ENCODE data around the gene TIMM10B.

Gene TIMM10B

GRCh38 chr11:6483015-6483414 is 1.7 kb downstream of the TIMM10B start:
- no peak overlapping the region for H4K8ac ChIP-seq (ENCODE audit: low read length)
- no peak overlapping the region for H2AFZ ChIP-seq (ENCODE audit: low read depth, low read length)
- peak overlapping the region; percentile 96 for H3K9ac ChIP-seq (ENCODE audit: low read length)
- H3K14ac ChIP-seq (ENCODE audit: low read length in 2 of 2): no peak overlapping the region
- WGBS: 97% methylated on average over 6 of the region's 6 CpGs
- H3K79me1 ChIP-seq (replicated peaks; ENCODE audit: low read length, poor library complexity, severe bottlenecking): peaks cover 36% of the 10 kb centered on the region
- H2BK120ac ChIP-seq (ENCODE audit: low read depth, low read length): no peak overlapping the region
- H2BK12ac ChIP-seq (ENCODE audit: low read length in 2 of 2): no peak overlapping the region
- no peak overlapping the region for H3K4ac ChIP-seq (ENCODE audit: low read depth in 1 of 2, low read length in 2 of 2)
- no peak overlapping the region for H3K23ac ChIP-seq (ENCODE audit: low read length in 2 of 2)
- peaks cover 13% of the 10 kb centered on the region for H3K4me1 ChIP-seq (ENCODE audit: control insufficient read depth, insufficient read depth, low read depth, low read length)
- no peaks in the 10 kb centered on the region for H3K9me3 ChIP-seq (ENCODE audit: control insufficient read depth, low read length)
- H3K4me2 ChIP-seq (ENCODE audit: low read length, poor library complexity, severe bottlenecking): no peak overlapping the region
- H4K91ac ChIP-seq (ENCODE audit: low read length): no peak overlapping the region
- no peak overlapping the region for H3K27ac ChIP-seq (ENCODE audit: low read length, poor library complexity, severe bottlenecking)
- no peak overlapping the region for H2BK15ac ChIP-seq (ENCODE audit: low read depth, poor library complexity, severe bottlenecking)
- H3K27me3 ChIP-seq (ENCODE audit: control insufficient read depth in 1 of 2, insufficient read depth in 1 of 2, low read length in 2 of 2): no peaks in the 10 kb centered on the region
- H3K36me3 ChIP-seq (ENCODE audit: control insufficient read depth in 1 of 2, insufficient read depth in 2 of 2, low read depth in 1 of 2, low read length in 2 of 2): peaks cover 22 to 79% of the 10 kb centered on the region in 2 experiments
- H3K4me3 ChIP-seq (ENCODE audit: insufficient read depth in 1 of 2, low read depth in 1 of 2, low read length in 2 of 2): peak overlapping the region in 1 of 2 experiments; percentile 96
- no peak for DNase-seq
- no peak overlapping the region for H2BK5ac ChIP-seq (ENCODE audit: low read depth, low read length, poor library complexity, severe bottlenecking)
- no peak overlapping the region for H3K18ac ChIP-seq (ENCODE audit: low read depth in 1 of 2, low read length in 2 of 2)
- no peak overlapping the region for H2AK5ac ChIP-seq (ENCODE audit: low read length, severe bottlenecking)

GRCh38 chr11:6485661-6486060 is 4.4 kb downstream of the TIMM10B start:
- DNase-seq: no peak
- Histone ChIP-seq H3K14ac (ENCODE audit: low read length in 2 of 2) (no peak overlapping the region), H2AK5ac (ENCODE audit: low read length, severe bottlenecking) (no peak overlapping the region), H3K4me3 (ENCODE audit: insufficient read depth in 1 of 2, low read depth in 1 of 2, low read length in 2 of 2) (no peak overlapping the region), H3K4me1 (ENCODE audit: control insufficient read depth, insufficient read depth, low read depth, low read length) (peaks cover 5% of the 10 kb centered on the region), H2BK12ac (ENCODE audit: low read length in 2 of 2) (no peak overlapping the region), H3K27me3 (ENCODE audit: control insufficient read depth in 1 of 2, insufficient read depth in 1 of 2, low read length in 2 of 2) (no peaks in the 10 kb centered on the region), H2BK15ac (ENCODE audit: low read depth, poor library complexity, severe bottlenecking) (no peak overlapping the region), H3K18ac (ENCODE audit: low read depth in 1 of 2, low read length in 2 of 2) (no peak overlapping the region), H2BK5ac (ENCODE audit: low read depth, low read length, poor library complexity, severe bottlenecking) (no peak overlapping the region), H3K9me3 (ENCODE audit: control insufficient read depth, low read length) (no peaks in the 10 kb centered on the region), H3K9ac (ENCODE audit: low read length) (no peak overlapping the region), H3K79me1 (replicated peaks; ENCODE audit: low read length, poor library complexity, severe bottlenecking) (peaks cover 27% of the 10 kb centered on the region), H2BK120ac (ENCODE audit: low read depth, low read length) (no peak overlapping the region), H3K4ac (ENCODE audit: low read depth in 1 of 2, low read length in 2 of 2) (no peak overlapping the region), H3K27ac (ENCODE audit: low read length, poor library complexity, severe bottlenecking) (no peak overlapping the region), H3K23ac (ENCODE audit: low read length in 2 of 2) (no peak overlapping the region), H3K4me2 (ENCODE audit: low read length, poor library complexity, severe bottlenecking) (no peak overlapping the region), H2AFZ (ENCODE audit: low read depth, low read length) (no peak overlapping the region), H4K8ac (ENCODE audit: low read length) (no peak overlapping the region), H3K36me3 (ENCODE audit: control insufficient read depth in 1 of 2, insufficient read depth in 2 of 2, low read depth in 1 of 2, low read length in 2 of 2) (peaks cover 4 to 83% of the 10 kb centered on the region in 2 experiments), H4K91ac (ENCODE audit: low read length) (no peak overlapping the region)
- WGBS: 81% methylated on average over 3 of the region's 3 CpGs

- Histone ChIP-seq H4K8ac (ENCODE audit: low read length) (no peak overlapping the region), H3K4ac (ENCODE audit: low read depth in 1 of 2, low read length in 2 of 2) (no peak overlapping the region), H3K9ac (ENCODE audit: low read length) (no peak overlapping the region), H2BK120ac (ENCODE audit: low read depth, low read length) (no peak overlapping the region), H2BK5ac (ENCODE audit: low read depth, low read length, poor library complexity, severe bottlenecking) (no peak overlapping the region), H3K27me3 (ENCODE audit: control insufficient read depth in 1 of 2, insufficient read depth in 1 of 2, low read length in 2 of 2) (no peaks in the 10 kb centered on the region), H3K18ac (ENCODE audit: low read depth in 1 of 2, low read length in 2 of 2) (no peak overlapping the region), H2BK15ac (ENCODE audit: low read depth, poor library complexity, severe bottlenecking) (no peak overlapping the region), H2BK12ac (ENCODE audit: low read length in 2 of 2) (no peak overlapping the region), H3K4me2 (ENCODE audit: low read length, poor library complexity, severe bottlenecking) (no peak overlapping the region), H3K36me3 (ENCODE audit: control insufficient read depth in 1 of 2, insufficient read depth in 2 of 2, low read depth in 1 of 2, low read length in 2 of 2) (peaks cover 4 to 88% of the 10 kb centered on the region in 2 experiments), H2AFZ (ENCODE audit: low read depth, low read length) (no peak overlapping the region), H3K9me3 (ENCODE audit: control insufficient read depth, low read length) (no peaks in the 10 kb centered on the region), H4K91ac (ENCODE audit: low read length) (no peak overlapping the region), H3K27ac (ENCODE audit: low read length, poor library complexity, severe bottlenecking) (no peak overlapping the region), H3K23ac (ENCODE audit: low read length in 2 of 2) (no peak overlapping the region), H3K79me1 (replicated peaks; ENCODE audit: low read length, poor library complexity, severe bottlenecking) (peaks cover 28% of the 10 kb centered on the region), H3K4me3 (ENCODE audit: insufficient read depth in 1 of 2, low read depth in 1 of 2, low read length in 2 of 2) (no peak overlapping the region), H3K14ac (ENCODE audit: low read length in 2 of 2) (no peak overlapping the region), H2AK5ac (ENCODE audit: low read length, severe bottlenecking) (no peak overlapping the region), H3K4me1 (ENCODE audit: control insufficient read depth, insufficient read depth, low read depth, low read length) (peaks cover 5% of the 10 kb centered on the region)
- WGBS: 68% methylated on average over 3 of the region's 3 CpGs
- DNase-seq: no peak
Measured at GRCh38 chr11:6486256-6486655, 5.0 kb downstream of the TIMM10B start.

- no peak overlapping the region for H3K4me3 ChIP-seq (ENCODE audit: insufficient read depth in 1 of 2, low read depth in 1 of 2, low read length in 2 of 2)
- H3K14ac ChIP-seq (ENCODE audit: low read length in 2 of 2): no peak overlapping the region
- H3K18ac ChIP-seq (ENCODE audit: low read depth in 1 of 2, low read length in 2 of 2): no peak overlapping the region
- no peak overlapping the region for H3K27ac ChIP-seq (ENCODE audit: low read length, poor library complexity, severe bottlenecking)
- H3K79me1 ChIP-seq (replicated peaks; ENCODE audit: low read length, poor library complexity, severe bottlenecking): peaks cover 28% of the 10 kb centered on the region
- WGBS: no CpG with 5 or more reads among the region's 1 CpG
- no peak overlapping the region for H2BK120ac ChIP-seq (ENCODE audit: low read depth, low read length)
- no peak overlapping the region for H3K23ac ChIP-seq (ENCODE audit: low read length in 2 of 2)
- H3K4me2 ChIP-seq (ENCODE audit: low read length, poor library complexity, severe bottlenecking): no peak overlapping the region
- no peak overlapping the region for H2AK5ac ChIP-seq (ENCODE audit: low read length, severe bottlenecking)
- peaks cover 2 to 93% of the 10 kb centered on the region in 2 experiments for H3K36me3 ChIP-seq (ENCODE audit: control insufficient read depth in 1 of 2, insufficient read depth in 2 of 2, low read depth in 1 of 2, low read length in 2 of 2)
- H3K27me3 ChIP-seq (ENCODE audit: control insufficient read depth in 1 of 2, insufficient read depth in 1 of 2, low read length in 2 of 2): no peaks in the 10 kb centered on the region
- H2BK5ac ChIP-seq (ENCODE audit: low read depth, low read length, poor library complexity, severe bottlenecking): no peak overlapping the region
- no peak overlapping the region for H2BK12ac ChIP-seq (ENCODE audit: low read length in 2 of 2)
- H3K9ac ChIP-seq (ENCODE audit: low read length): no peak overlapping the region
- no peaks in the 10 kb centered on the region for H3K9me3 ChIP-seq (ENCODE audit: control insufficient read depth, low read length)
- no peak for DNase-seq
- H3K4ac ChIP-seq (ENCODE audit: low read depth in 1 of 2, low read length in 2 of 2): no peak overlapping the region
- H3K4me1 ChIP-seq (ENCODE audit: control insufficient read depth, insufficient read depth, low read depth, low read length): peaks cover 2% of the 10 kb centered on the region
- no peak overlapping the region for H2BK15ac ChIP-seq (ENCODE audit: low read depth, poor library complexity, severe bottlenecking)
- H4K8ac ChIP-seq (ENCODE audit: low read length): no peak overlapping the region
- no peak overlapping the region for H4K91ac ChIP-seq (ENCODE audit: low read length)
- H2AFZ ChIP-seq (ENCODE audit: low read depth, low read length): no peak overlapping the region
Measured at GRCh38 chr11:6486938-6487337, 5.6 kb downstream of the TIMM10B start.
